Choroid plexus epithelial cell (primary cell): ENCODE results near the gene ADIPOR2.
A peak's percentile ranks its signal among the peaks of the same experiment; 100 is the strongest.

ENCODE experiments used
- DNase-seq: peaks from one replicate; pipeline ENCODE4 v3.0.0-alpha.2; 2010; ENCODE audit warnings: low read depth
- H3K4me3 ChIP-seq: 2 replicates; pipeline ENCODE4 v1.5.1; 2011; ENCODE audit warnings: low read depth, mild to moderate bottlenecking, control low read depth, low read length, moderate library complexity
- TF ChIP-seq, protein P1 (sequence below): conservative IDR thresholded peaks from 2 replicates; pipeline ENCODE4 v1.5.1; 2011; ENCODE audit warnings: low read depth, mild to moderate bottlenecking, control low read depth, inconsistent platforms, low read length, moderate library complexity

ADIPOR2 gene

DNA sequence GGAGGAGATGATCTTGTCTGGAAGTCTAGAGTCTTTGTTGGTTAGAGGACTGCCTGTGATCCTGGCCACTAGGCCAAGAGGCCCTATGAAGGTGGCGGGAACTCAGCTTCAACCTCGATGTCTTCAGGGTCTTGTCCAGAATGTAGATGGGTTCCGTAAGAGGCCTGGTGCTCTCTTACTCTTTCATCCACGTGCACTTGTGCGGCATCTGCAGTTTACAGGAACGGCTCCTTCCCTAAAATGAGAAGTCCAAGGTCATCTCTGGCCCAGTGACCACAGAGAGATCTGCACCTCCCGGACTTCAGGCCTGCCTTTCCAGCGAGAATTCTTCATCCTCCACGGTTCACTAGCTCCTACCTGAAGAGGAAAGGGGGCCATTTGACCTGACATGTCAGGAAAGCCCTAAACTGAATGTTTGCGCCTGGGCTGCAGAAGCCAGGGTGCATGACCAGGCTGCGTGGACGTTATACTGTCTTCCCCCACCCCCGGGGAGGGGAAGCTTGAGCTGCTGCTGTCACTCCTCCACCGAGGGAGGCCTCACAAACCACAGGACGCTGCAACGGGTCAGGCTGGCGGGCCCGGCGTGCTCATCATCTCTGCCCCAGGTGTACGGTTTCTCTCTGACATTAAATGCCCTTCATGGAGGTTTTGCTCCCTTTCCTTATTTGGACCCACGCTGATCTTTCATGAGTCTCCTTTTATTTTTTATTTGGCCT lies 44.1 kb upstream of the ADIPOR2 start:
- TF ChIP-seq, protein P1, sequence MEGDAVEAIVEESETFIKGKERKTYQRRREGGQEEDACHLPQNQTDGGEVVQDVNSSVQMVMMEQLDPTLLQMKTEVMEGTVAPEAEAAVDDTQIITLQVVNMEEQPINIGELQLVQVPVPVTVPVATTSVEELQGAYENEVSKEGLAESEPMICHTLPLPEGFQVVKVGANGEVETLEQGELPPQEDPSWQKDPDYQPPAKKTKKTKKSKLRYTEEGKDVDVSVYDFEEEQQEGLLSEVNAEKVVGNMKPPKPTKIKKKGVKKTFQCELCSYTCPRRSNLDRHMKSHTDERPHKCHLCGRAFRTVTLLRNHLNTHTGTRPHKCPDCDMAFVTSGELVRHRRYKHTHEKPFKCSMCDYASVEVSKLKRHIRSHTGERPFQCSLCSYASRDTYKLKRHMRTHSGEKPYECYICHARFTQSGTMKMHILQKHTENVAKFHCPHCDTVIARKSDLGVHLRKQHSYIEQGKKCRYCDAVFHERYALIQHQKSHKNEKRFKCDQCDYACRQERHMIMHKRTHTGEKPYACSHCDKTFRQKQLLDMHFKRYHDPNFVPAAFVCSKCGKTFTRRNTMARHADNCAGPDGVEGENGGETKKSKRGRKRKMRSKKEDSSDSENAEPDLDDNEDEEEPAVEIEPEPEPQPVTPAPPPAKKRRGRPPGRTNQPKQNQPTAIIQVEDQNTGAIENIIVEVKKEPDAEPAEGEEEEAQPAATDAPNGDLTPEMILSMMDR = no peak
- H3K4me3 ChIP-seq = no peak overlapping the region
- no peak for DNase-seq

DNA sequence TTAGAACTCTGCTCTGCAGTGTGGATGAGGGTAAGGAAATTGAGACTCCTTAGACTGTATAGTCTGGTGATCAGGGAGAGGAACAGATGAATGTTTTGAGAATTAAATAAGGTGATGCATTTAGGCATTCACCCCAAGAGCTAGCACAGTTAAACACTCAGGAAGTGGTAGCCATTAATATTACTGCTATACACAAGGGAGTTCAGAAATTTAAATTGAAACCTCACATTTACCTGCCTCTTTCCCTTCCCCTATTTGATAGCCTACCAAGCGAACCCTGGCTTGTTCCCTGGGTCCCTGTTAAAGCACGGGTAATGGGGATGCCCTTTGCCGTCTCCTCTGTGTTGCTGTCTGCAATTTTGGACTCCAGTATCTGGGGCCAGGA lies 43.6 kb upstream of the ADIPOR2 start:
- no peak overlapping the region for H3K4me3 ChIP-seq
- TF ChIP-seq, protein P1 = no peak
- no peak for DNase-seq

- H3K4me3 ChIP-seq = no peak overlapping the region
- DNase-seq = peak; percentile 81
- TF ChIP-seq, protein P1 = no peak
Observed at GRCh38 chr12:1650260-1650977, 40.5 kb upstream of the ADIPOR2 start.

DNA sequence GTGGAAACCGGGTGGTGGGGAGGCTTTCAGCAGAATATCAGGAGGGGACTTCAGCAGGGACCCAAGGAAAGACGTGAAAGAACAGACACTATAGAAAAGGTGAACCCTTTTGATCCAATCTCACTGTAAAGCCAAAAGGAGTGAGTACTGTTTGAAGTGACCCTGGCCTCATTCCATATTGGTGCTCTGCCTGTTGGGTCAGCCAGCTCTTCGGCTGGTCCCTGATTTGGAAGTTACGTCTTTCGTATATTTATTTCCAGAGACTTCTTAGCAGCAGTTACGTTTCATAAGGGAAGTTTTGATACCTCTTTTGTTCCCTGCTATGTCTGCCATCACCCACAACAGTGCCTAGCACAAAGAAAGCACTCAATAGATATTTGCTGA lies 39.9 kb upstream of the ADIPOR2 start:
- TF ChIP-seq, protein P1 = no peak
- DNase-seq = no peak
- H3K4me3 ChIP-seq = no peak overlapping the region

GRCh38 chr12:1651946-1652345 lies 38.9 kb upstream of the ADIPOR2 start:
- H3K4me3 ChIP-seq = no peak overlapping the region
- TF ChIP-seq, protein P1 = no peak
- no peak for DNase-seq

DNA sequence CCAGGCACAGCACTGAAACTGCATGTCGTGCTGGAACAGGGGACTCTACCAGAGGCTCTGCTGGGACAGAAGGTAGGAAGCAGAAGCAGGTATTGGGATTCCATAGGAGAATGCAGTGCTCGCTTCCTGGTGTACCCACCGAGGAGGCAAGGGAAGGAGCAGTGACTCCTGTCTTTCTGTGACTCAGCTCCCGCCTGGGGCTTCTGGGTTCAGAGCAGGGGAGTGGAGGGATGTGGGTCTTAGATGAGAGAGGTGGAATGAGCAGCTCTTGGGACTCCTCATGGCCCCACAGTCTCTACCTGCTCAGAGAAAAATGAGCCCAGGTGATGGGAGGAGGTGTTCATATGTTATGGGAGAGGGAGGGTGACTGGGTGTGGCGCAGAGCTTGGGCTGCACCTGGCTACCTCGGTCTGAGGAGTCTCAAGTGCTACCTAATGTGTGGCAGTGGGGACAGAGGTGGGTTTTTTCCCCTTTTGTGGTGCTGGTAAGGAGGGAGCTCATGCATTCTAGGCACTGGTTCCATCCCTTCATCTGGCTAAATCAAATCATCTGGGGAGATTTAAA lies 35.6 kb upstream of the ADIPOR2 start:
- TF ChIP-seq, protein P1 = no peak
- DNase-seq = no peak
- no peak overlapping the region for H3K4me3 ChIP-seq

DNA sequence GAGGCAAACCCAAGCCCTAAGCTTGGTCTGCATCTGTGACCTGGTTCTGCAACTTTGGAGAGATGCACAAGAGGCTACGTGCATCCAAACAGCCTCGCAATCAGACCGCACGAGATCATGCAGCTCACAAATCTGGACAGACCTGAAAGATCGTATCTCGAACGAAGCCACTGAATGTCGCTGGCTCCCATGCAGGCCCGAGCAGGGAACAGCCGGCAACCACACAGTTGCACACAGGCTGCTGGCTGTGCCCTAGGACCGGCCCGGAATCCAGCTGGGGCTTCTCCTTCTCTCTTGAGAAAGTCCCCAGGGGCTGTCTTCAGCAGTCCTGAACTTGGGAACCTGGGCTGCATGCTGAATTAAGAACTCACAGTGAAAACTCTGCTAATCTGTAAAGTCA lies 34.0 kb upstream of the ADIPOR2 start:
- TF ChIP-seq, protein P1 = no peak
- no peak overlapping the region for H3K4me3 ChIP-seq
- DNase-seq = no peak
